NB4 (cell line): ENCODE results near the gene OR2A14.

Experiments
- POLR2A ChIP-seq: IDR thresholded peaks from 2 replicates; pipeline ENCODE4 v1.6.1; 2011; ENCODE audit warnings: mild to moderate bottlenecking; ENCODE audit not compliant: insufficient read length; ENCODE audit errors: extremely low read depth
- TF ChIP-seq, protein P1 (sequence below): IDR thresholded peaks from one replicate; pipeline ENCODE4 v1.5.1; 2012; ENCODE audit warnings: low read depth, low read length
- TF ChIP-seq, protein P2 (sequence below): IDR thresholded peaks from 2 replicates; pipeline ENCODE4 v1.6.1; 2011; ENCODE audit warnings: low read depth, low read length

DNA sequence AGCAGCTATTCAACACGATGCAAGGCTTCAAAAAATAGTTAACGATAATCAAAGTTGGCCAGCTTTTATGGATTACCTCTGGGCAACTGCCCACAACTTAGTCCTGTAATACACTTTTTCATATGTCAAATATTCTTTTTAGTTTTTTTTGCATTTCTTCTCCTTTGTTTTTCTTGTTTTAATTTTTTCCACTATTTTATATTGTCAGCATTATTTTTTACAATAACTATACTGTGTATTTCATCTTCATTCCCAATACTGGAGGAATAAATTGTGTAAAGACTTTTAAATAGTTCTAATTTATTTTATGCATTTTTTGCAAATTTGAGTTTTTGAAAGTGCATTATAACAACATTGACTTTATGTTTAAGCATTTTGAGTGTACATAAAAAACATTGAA, 41.8 kb downstream of the OR2A14 start:
- TF ChIP-seq, protein P1, sequence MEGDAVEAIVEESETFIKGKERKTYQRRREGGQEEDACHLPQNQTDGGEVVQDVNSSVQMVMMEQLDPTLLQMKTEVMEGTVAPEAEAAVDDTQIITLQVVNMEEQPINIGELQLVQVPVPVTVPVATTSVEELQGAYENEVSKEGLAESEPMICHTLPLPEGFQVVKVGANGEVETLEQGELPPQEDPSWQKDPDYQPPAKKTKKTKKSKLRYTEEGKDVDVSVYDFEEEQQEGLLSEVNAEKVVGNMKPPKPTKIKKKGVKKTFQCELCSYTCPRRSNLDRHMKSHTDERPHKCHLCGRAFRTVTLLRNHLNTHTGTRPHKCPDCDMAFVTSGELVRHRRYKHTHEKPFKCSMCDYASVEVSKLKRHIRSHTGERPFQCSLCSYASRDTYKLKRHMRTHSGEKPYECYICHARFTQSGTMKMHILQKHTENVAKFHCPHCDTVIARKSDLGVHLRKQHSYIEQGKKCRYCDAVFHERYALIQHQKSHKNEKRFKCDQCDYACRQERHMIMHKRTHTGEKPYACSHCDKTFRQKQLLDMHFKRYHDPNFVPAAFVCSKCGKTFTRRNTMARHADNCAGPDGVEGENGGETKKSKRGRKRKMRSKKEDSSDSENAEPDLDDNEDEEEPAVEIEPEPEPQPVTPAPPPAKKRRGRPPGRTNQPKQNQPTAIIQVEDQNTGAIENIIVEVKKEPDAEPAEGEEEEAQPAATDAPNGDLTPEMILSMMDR, result no peak
- no peak for TF ChIP-seq POLR2A
- TF ChIP-seq, protein P2, sequence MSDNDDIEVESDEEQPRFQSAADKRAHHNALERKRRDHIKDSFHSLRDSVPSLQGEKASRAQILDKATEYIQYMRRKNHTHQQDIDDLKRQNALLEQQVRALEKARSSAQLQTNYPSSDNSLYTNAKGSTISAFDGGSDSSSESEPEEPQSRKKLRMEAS, result no peak
